Fibroblast of skin of left quadriceps (primary cell): ENCODE measurements around the gene INTS3.
"Not testable (repeated sequence)": the region's sequence is repeated elsewhere in the genome, so short reads cannot be mapped to it uniquely, and the experiment has no call there.

ENCODE experiments used
- DNase-seq, 2 experiments: peaks; one replicate each; pipeline ENCODE4 v3.0.0-alpha.2; 2013; ENCODE audit warnings: low read depth in 2 of 2

INTS3 gene

GRCh38 chr1:153760440-153760839, 32.6 kb downstream of the INTS3 start:
- no peak for DNase-seq

- DNase-seq: no peak
These were observed 35.7 kb downstream of the INTS3 start for GRCh38 chr1:153763365-153764225.

DNA sequence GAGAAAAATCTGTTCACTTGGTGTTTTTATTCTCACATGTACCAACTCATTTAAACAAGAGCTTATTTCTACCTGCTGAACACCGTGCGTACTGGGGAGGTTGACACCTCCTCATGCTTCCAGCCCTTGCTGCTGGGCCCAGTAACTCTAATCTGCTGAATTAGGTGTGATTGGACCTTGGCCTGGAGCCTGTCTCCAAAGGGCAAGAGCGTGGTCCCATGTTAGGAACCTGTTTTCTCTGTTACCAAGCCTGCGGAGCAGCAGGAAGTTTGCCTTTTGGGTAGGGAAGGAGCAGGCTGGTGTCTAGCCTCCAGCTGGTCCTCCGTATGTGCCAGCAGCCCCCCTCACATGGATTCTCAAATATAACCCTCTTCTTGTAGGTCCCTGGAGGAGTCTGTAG, 36.5 kb downstream of the INTS3 start:
- no peak for DNase-seq

GRCh38 chr1:153766663-153767062, 38.8 kb downstream of the INTS3 start:
- not testable (repeated sequence) for DNase-seq

GRCh38 chr1:153767519-153767918, 39.7 kb downstream of the INTS3 start:
- no peak for DNase-seq

DNA sequence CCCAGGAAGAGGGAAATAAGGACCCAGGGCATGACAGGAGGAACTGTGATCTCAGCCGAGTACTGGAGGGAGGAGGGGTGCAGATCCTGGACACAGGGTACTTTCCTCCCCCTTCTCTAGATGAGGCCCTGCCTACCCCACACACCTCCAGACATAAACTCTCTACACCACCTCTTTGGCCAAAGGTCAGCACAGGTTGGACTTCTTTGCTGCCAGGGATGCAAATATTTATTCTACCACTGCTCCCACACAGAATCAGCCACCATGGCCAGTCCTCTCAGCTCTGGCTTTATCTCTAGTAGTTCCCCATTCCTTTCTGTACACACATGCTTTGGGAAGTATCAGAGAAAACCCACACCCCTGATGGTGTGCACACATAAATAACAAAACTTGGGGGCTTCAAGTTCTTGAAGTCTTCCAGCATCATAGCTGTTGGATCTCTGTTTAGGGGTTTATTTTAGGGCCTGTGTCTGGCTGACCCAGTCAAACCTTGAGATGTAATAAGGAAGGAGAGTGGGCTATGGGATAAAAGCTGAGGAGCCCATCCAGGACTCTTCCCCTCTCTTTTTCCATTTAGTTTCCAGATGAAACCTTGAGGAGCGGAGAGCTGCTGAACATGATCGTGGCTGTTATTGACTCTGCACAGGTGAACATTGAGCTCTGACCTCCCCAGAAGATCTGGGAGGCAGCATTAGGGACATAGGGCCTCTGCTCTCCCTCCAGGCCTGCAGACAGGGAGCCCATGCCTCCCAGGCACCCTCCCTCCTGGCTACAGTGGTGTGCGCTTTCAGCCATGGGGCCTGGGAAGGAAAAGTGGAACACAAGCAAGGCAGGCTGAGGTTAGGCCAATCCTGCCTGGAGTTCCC, 40.7 kb downstream of the INTS3 start:
- DNase-seq: no peak

DNA sequence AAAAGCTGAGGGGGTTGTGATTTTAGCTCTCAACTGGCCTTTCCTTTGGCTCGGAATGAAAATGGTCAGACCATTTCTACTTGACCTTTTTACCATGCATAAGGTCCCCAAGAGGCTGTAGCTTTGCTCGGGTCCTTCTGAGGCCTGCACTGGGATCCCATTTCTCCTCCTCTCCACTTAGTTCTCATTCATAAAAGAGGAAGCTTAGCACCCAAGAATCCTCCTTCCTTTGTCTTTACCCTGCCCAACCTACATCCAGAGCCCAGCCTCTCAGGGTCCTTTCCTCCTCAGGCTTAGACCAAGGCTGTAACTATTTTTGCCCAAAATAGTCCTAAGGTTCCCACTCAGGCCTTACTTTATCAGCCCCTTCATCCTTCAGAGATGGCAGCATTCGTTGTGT, 41.4 kb downstream of the INTS3 start:
- no peak for DNase-seq

DNA sequence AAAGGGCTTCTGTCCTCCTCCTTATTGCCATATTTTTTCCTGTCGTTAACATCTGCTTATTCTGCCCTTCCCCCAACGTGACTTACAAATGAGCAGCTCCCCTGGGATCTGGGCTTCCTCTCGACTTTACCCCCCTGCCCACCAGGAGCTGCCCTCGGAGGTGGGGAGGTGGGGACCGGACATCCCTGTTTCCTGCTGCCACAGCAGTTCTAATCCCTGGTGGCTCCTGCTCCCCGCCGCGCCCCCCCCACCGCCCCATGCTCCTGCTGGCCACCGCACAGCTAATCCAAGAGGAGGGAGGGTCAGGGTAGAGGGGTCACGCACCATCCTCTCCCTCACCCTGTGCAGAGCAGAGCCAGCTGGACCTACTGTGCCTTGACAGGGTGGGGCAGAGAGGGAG, 42.9 kb downstream of the INTS3 start:
- DNase-seq: no peak

DNA sequence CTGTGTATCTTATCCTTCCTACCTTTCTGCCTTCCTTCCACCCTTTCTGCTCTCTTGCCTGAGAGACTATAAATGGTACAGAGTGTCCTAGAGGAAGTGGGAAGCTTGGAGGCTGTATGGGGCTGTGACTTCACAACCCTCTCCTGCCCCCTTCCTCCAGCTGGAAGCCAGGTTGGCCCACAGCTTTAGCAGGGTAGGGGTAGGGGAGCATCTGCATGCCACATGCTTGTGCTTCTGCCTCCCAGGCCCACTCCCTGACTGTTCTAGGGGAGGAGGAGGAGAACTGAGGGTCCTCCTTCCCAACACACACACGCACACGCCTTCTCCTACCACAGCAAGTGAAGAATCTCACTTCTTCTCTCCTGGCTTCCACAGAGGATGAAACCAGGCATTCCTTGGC, 43.4 kb downstream of the INTS3 start:
- no peak for DNase-seq

- no peak for DNase-seq
These were observed 44.2 kb downstream of the INTS3 start for GRCh38 chr1:153771841-153772593.

GRCh38 chr1:153773096-153773921, 45.5 kb downstream of the INTS3 start:
- DNase-seq: no peak

- DNase-seq: no peak
These were observed 46.3 kb downstream of the INTS3 start for GRCh38 chr1:153774026-153774595.

GRCh38 chr1:153774780-153775457, 47.1 kb downstream of the INTS3 start, which contains the start of gene SLC27A3:
SLC27A3 (plus strand) TSS chr1:153775407; CDS start chr1:153775498, 91 bp downstream.
- DNase-seq: no peak

GRCh38 chr1:153775458-153776327, 47.8 kb downstream of the INTS3 start:
- DNase-seq: no peak

GRCh38 chr1:153776352-153776751, 48.5 kb downstream of the INTS3 start:
- no peak for DNase-seq

DNA sequence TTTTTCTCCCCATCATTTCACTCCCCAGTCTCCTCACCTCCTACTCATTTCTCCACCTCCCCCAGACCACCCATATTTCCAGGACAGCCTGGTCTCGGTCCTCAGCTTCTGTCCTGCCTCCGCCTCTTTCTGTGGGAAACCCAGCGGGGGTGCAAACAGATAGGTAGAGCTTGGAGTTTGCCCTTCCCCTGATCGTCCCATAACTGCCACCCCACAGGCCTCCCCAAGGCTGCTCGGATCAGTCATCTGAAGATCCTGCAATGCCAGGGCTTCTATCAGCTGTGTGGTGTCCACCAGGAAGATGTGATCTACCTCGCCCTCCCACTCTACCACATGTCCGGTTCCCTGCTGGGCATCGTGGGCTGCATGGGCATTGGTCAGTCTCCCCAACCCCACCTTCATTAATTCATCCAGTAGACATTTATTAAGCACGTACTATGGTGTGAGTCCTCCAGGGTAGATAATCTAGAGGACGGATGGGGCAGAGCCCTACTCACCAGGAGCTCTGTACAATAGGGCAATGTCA, 49.1 kb downstream of the INTS3 start:
- DNase-seq: no peak

DNA sequence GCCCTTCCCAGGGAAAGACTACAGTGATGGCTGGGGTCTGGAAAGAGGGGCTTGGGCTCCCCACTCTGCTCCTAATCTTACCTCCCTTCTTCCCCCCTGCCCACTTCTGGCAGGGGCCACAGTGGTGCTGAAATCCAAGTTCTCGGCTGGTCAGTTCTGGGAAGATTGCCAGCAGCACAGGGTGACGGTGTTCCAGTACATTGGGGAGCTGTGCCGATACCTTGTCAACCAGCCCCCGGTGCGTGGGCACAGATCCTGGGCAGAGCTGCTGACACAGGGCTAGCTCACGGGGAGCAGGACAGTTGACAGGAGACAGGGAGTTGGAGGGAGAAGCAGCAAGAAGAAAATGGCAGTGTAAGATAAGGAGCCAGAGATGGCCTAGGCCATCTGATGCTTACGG, 49.8 kb downstream of the INTS3 start:
- DNase-seq: no peak

- no peak for DNase-seq
These were observed 50.4 kb downstream of the INTS3 start for GRCh38 chr1:153778051-153778823.
